Prostate gland (tissue), 2 donors: Measurements from ENCODE around the gene EPB41L1.

Experiments
- CTCF ChIP-seq, 4 experiments: fragments of 200-600 bp in 2 of 4; fragments of 450-650 bp in 2 of 4; sonication (generic) in 2 of 4; IDR thresholded peaks; 1 replicate in 3 of 4; 2 replicates in 1 of 4; pipeline ENCODE4 v1.5.1; 2016 to 2019; ENCODE audit warnings: antibody characterized with exemption in 4 of 4, mild to moderate bottlenecking in 2 of 4, moderate library complexity in 2 of 4
- POLR2A ChIP-seq: fragments of 450-650 bp; IDR thresholded peaks from one replicate; pipeline ENCODE4 v1.6.1; 2016; ENCODE audit warnings: antibody characterized with exemption, mild to moderate bottlenecking

DNA sequence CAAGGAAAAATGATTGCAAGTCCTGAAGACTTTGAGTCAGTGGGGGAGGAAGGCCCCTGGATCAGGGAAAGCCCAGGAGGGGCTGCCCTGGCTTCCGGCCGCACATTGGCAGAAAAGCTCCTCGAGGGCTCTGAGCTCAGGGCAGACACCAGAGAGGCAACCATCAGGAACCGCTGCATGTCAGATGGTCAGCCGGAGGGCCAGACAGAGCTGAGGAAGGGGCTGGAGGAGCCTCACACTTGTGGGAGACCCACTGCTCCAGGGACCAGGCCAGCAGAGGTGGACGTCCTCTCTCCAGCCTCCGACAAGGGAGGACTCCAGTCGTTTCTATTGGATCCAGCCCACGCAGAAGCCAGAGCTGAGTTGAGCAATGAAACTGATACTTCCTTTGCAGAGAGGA lies 51.5 kb downstream of the EPB41L1 start:
- no peak for TF ChIP-seq CTCF (IDR thresholded peaks at IDR 0.05)
- TF ChIP-seq POLR2A, result no peak
